ENCODE results near the gene GIPR.
"Not testable (repeated sequence)": the region's sequence is repeated elsewhere in the genome, so short reads cannot be mapped to it uniquely, and the experiment has no call there.

The GIPR gene

GRCh38 chr19:45645631-45646344 is 22.2 kb upstream of the GIPR start:
- peak; percentile 93 for DNase-seq

- DNase-seq = no peak
Observed at GRCh38 chr19:45646345-45646698, 21.7 kb upstream of the GIPR start.

- DNase-seq = no peak
Observed at GRCh38 chr19:45650722-45651121, 17.3 kb upstream of the GIPR start.

- no peak for DNase-seq
Observed at GRCh38 chr19:45653634-45654033, 14.4 kb upstream of the GIPR start.

- DNase-seq = no peak
Observed at GRCh38 chr19:45655073-45655472, 12.9 kb upstream of the GIPR start.

GRCh38 chr19:45657520-45658167 is 10.4 kb upstream of the GIPR start:
- DNase-seq = no peak

GRCh38 chr19:45659096-45659729 is 8.8 kb upstream of the GIPR start:
- no peak for DNase-seq

GRCh38 chr19:45660636-45661035 is 7.4 kb upstream of the GIPR start:
- DNase-seq = no peak

GRCh38 chr19:45663800-45664199 is 4.2 kb upstream of the GIPR start:
- DNase-seq = no peak

GRCh38 chr19:45664575-45664974 is 3.4 kb upstream of the GIPR start:
- DNase-seq = no peak

- DNase-seq = no peak
Observed at GRCh38 chr19:45668342-45668871, 386 bp downstream of the GIPR start.

GRCh38 chr19:45670670-45671453 is 2.8 kb downstream of the GIPR start:
- DNase-seq = peak; percentile 95

GRCh38 chr19:45674946-45675345 is 6.9 kb downstream of the GIPR start:
- DNase-seq = no peak

GRCh38 chr19:45676851-45677263 is 8.8 kb downstream of the GIPR start:
- DNase-seq = no peak

- peak; percentile 98 for DNase-seq
Observed at GRCh38 chr19:45677351-45678230, 9.6 kb downstream of the GIPR start.

- peak; percentile 96 for DNase-seq
Observed at GRCh38 chr19:45681391-45682015, 13.5 kb downstream of the GIPR start.

- DNase-seq = no peak
Observed at GRCh38 chr19:45682117-45682516, 14.1 kb downstream of the GIPR start.

- no peak for DNase-seq
Observed at GRCh38 chr19:45682908-45683307, 14.9 kb downstream of the GIPR start.

- DNase-seq = not testable (repeated sequence)
Observed at GRCh38 chr19:45685045-45685444, 17.0 kb downstream of the GIPR start.

- DNase-seq = no peak
Observed at GRCh38 chr19:45687599-45687998, 19.6 kb downstream of the GIPR start.

GRCh38 chr19:45691516-45692186 is 23.6 kb downstream of the GIPR start, which contains the start of gene SNRPD2:
Gene SNRPD2, minus strand, starts transcription at chr19:45691953. Its CDS starts 65 bp downstream, at chr19:45691888.
- DNase-seq = peak; percentile 98

Data from islet precursor cell (in vitro differentiated cells).